Upper lobe of left lung (tissue), 4 donors: ENCODE results near the gene TMEM184A.

Experiments
- CTCF ChIP-seq, 6 experiments: fragments of 450-650 bp in 4 of 6; fragments of 200-600 bp in 2 of 6; sonication (generic) in 2 of 6; IDR thresholded peaks; one replicate each; pipeline ENCODE4 v1.5.1; 2016 to 2019; ENCODE audit warnings: antibody characterized with exemption in 6 of 6
- EP300 ChIP-seq, 4 donors: sonication (generic); formaldehyde crosslinking; IDR thresholded peaks; one replicate each; pipeline ENCODE4 v1.5.1; 2017; ENCODE audit warnings: antibody characterized with exemption in 4 of 4, control low read depth in 2 of 4
- POLR2A ChIP-seq, 4 donors: fragments of 450-650 bp; IDR thresholded peaks; one replicate each; pipeline ENCODE4 v1.5.1; 2016 to 2017; ENCODE audit warnings: antibody characterized with exemption in 4 of 4, mild to moderate bottlenecking in 2 of 4

- TF ChIP-seq CTCF (IDR thresholded peaks at IDR 0.05) (no peak), EP300 (IDR thresholded peaks at IDR 0.05) (no peak), POLR2A (IDR thresholded peaks at IDR 0.05) (no peak)
Measured at GRCh38 chr7:1567896-1568510, 12.0 kb upstream of the TMEM184A start.
